GM12878 (cell line): ENCODE results near the gene EEF1AKMT3. TPM values are rescaled to one million over a fixed set of nuclear protein-coding genes. Genes with fewer than 3 reads are reported as not detected.
A peak's percentile ranks its signal among the peaks of the same experiment; 100 is the strongest.

Experiments used
- ATAC-seq: fragments of 200-7000 bp; cut with Tn5 transposase; 3 replicates; pipeline ENCODE4 v1.9.1; 2020; ENCODE audit warnings: mild to moderate bottlenecking, moderate library complexity
- BruUV-seq: library from RNA; stranded (reverse); fragments of 400-500 nt; replicated peaks from 2 replicates; lab custom pipeline; 2021; lab: Mats Ljungman, UMichigan
- CTCF ChIA-PET: fragments of 300-600 bp; sonication (Branson Sonifier 250); formaldehyde crosslinking; extraction: SDS; loops from one replicate; lab custom pipeline; 2021; ENCODE audit warnings: inconsistent platforms; lab: Yijun Ruan, JAX
- POLR2A ChIA-PET: fragments of 350-600 bp; formaldehyde crosslinking; extraction: SDS; loops from one replicate; lab custom pipeline; 2021; ENCODE audit warnings: inconsistent platforms; lab: Charles Lee
- RAD21 ChIA-PET: fragments of 300-600 bp; sonication (Branson Sonifier 250); formaldehyde crosslinking; loops from one replicate; lab custom pipeline; 2023; ENCODE audit warnings: antibody characterized with exemption; ENCODE audit not compliant: unreplicated experiment; lab: Charles Lee
- SMC1A ChIA-PET: fragments of 300-600 bp; sonication (Branson Sonifier 250); formaldehyde crosslinking; loops from one replicate; lab custom pipeline; 2023; ENCODE audit not compliant: unreplicated experiment, uncharacterized antibody; lab: Charles Lee
- DNase-seq: peaks from one replicate; pipeline ENCODE4 v3.0.0-alpha.2; 2011; ENCODE audit warnings: low read depth, low spot score
- FAIRE-seq: peaks from 3 replicates; lab custom pipeline; 2011; peaks lifted over from hg19 to GRCh38; lab: Jason Lieb, UNC
- H2AFZ ChIP-seq: 2 replicates; pipeline ENCODE4 v1.6.0; 2011; ENCODE audit warnings: low read depth, low read length, control low read depth; ENCODE audit not compliant: control insufficient read depth
- H3K27ac ChIP-seq: 2 replicates; pipeline ENCODE4 v1.5.1; 2011; ENCODE audit warnings: control low read depth; ENCODE audit not compliant: control insufficient read depth, insufficient read depth
- H3K27me3 ChIP-seq, 2 experiments: replicated peaks in 1 of 2; 2 replicates each; pipeline versions ENCODE4 v1.6.0 to v1.6.1; 2011; ENCODE audit warnings: low read length in 1 of 2; ENCODE audit not compliant: control insufficient read depth in 2 of 2, insufficient read depth in 2 of 2
- H3K36me3 ChIP-seq, 2 experiments: 2 replicates each; pipeline ENCODE4 v1.5.1; 2011; ENCODE audit warnings: low read length in 1 of 2; ENCODE audit not compliant: control insufficient read depth in 2 of 2, insufficient read depth in 2 of 2
- H3K4me1 ChIP-seq: 2 replicates; pipeline ENCODE4 v1.6.1; 2011; ENCODE audit warnings: mild to moderate bottlenecking, low read length, moderate library complexity, mixed read lengths; ENCODE audit not compliant: control insufficient read depth, insufficient read depth
- H3K4me2 ChIP-seq: 2 replicates; pipeline ENCODE4 v1.6.0; 2011; ENCODE audit warnings: control low read depth; ENCODE audit not compliant: control insufficient read depth, insufficient read depth
- H3K4me3 ChIP-seq: fragments of 200-600 bp; sonication (generic); 2 replicates; pipeline ENCODE4 v1.5.1; 2016
- H3K79me2 ChIP-seq: 2 replicates; pipeline ENCODE4 v1.6.0; 2011; ENCODE audit warnings: low read length; ENCODE audit not compliant: control insufficient read depth, insufficient read depth
- H3K9ac ChIP-seq: 2 replicates; pipeline ENCODE4 v1.8.0; 2011; ENCODE audit warnings: low read length, control low read depth, mixed read lengths; ENCODE audit not compliant: control insufficient read depth, insufficient read depth
- H3K9me3 ChIP-seq: replicated peaks from 3 replicates; pipeline ENCODE4 v1.5.1; 2011; ENCODE audit warnings: mild to moderate bottlenecking, low read length; ENCODE audit not compliant: control insufficient read depth, insufficient read depth
- H4K20me1 ChIP-seq: 2 replicates; pipeline ENCODE4 v1.6.0; 2011; ENCODE audit not compliant: control insufficient read depth, insufficient read depth
- BCL3 ChIP-seq: IDR thresholded peaks from 2 replicates; pipeline ENCODE4 v1.6.1; 2011; ENCODE audit warnings: borderline replicate concordance, low read depth, mild to moderate bottlenecking, moderate library complexity, low read length; ENCODE audit not compliant: insufficient read depth, poor library complexity, severe bottlenecking
- BHLHE40 ChIP-seq, 2 experiments: fragments of 450-650 bp in 1 of 2; IDR thresholded peaks; 2 replicates each; pipeline ENCODE4 v1.6.1; 2011 to 2017; ENCODE audit warnings: low read depth in 2 of 2, borderline replicate concordance in 1 of 2, improper control_type of control experiment in 1 of 2, low read length in 1 of 2, mild to moderate bottlenecking in 1 of 2
- CHD1 ChIP-seq: IDR thresholded peaks from 2 replicates; pipeline ENCODE4 v1.6.1; 2012; ENCODE audit warnings: low read depth, low read length, improper control_type of control experiment
- CHD2 ChIP-seq: IDR thresholded peaks from 2 replicates; pipeline ENCODE4 v1.6.1; 2011; ENCODE audit warnings: low read depth, low read length, improper control_type of control experiment, borderline replicate concordance
- HDGF ChIP-seq: fragments of 450-650 bp; IDR thresholded peaks from 2 replicates; pipeline ENCODE4 v1.6.1; 2016; ENCODE audit warnings: antibody characterized with exemption
- IKZF1 ChIP-seq: fragments of 450-650 bp; conservative IDR thresholded peaks from 2 replicates; pipeline ENCODE4 v1.6.1; 2017; ENCODE audit warnings: antibody characterized with exemption, mild to moderate bottlenecking
- KDM1A ChIP-seq: fragments of 200-600 bp; sonication (generic); IDR thresholded peaks from 2 replicates; pipeline ENCODE4 v1.6.1; 2016; ENCODE audit warnings: borderline replicate concordance
- MTA3 ChIP-seq: IDR thresholded peaks from 2 replicates; pipeline ENCODE4 v1.6.1; 2012; ENCODE audit warnings: low read length, inconsistent platforms, borderline replicate concordance
- POLR2A ChIP-seq: IDR thresholded peaks from 2 replicates; pipeline ENCODE4 v1.6.1; 2011; ENCODE audit warnings: low read depth, mild to moderate bottlenecking, low read length
- RFX5 ChIP-seq: IDR thresholded peaks from 2 replicates; pipeline ENCODE4 v1.6.1; 2011; ENCODE audit warnings: low read depth, low read length, improper control_type of control experiment
- SP1 ChIP-seq: IDR thresholded peaks from one replicate; pipeline ENCODE4 v1.6.1; 2011; ENCODE audit warnings: low read depth, low read length
- TCF3 ChIP-seq: IDR thresholded peaks from 2 replicates; pipeline ENCODE4 v1.6.1; 2012; ENCODE audit warnings: low read depth, mild to moderate bottlenecking, low read length, borderline replicate concordance; ENCODE audit not compliant: insufficient read depth
- ZBTB4 ChIP-seq: fragments of 450-650 bp; formaldehyde crosslinking; IDR thresholded peaks from 2 replicates; pipeline ENCODE4 v1.4.0; 2022; ENCODE audit warnings: mild to moderate bottlenecking, moderate library complexity
- WGBS: methylation state at CpG from one replicate; pipeline ENCODE4 v1.1.6; 2016; ENCODE audit warnings: low lambda C conversion rate; ENCODE audit not compliant: insufficient replicate concordance, insufficient coverage; ENCODE audit errors: missing lambda C conversion rate; 5-methylcytosine and 5-hydroxymethylcytosine counted together
- in situ Hi-C: fragments of 300-500 bp; cut with MboI; formaldehyde crosslinking; loops from 9 replicates; pipeline ENCODE4 v1.14.3; 2018; ENCODE audit warnings: mixed read lengths
- intact Hi-C: fragments of 100-400 bp; cut with micrococcal nuclease; formaldehyde crosslinking; loops from one replicate; pipeline ENCODE4 v1.14.2; 2022; ENCODE audit not compliant: unreplicated experiment
- polyA plus RNA-seq, 11 experiments: library from polyadenylated mRNA; depleted of rRNA in 4 of 11; unstranded in 6 of 11; stranded (reverse) in 5 of 11; fragments of >200 nt; fragmentation: Nextera tagmentation in 4 of 11; fragmentation: Illumina TruSeq in 1 of 11; extraction: Ambion mirVana in 4 of 11; extraction: Trizol in 1 of 11; gene quantifications; 1 replicate in 1 of 11; 2 replicates in 10 of 11; pipeline versions ENCODE4 v1.2.1 to v1.2.3, GENCODE V29; 2011 to 2016; ENCODE audit warnings: inconsistent platforms in 2 of 11, missing spikeins in 2 of 11, low read depth in 1 of 11
- total RNA-seq, 4 experiments: library from RNA; depleted of rRNA in 3 of 4; stranded (reverse); fragments of >200 nt in 3 of 4; fragmentation: Illumina TruSeq in 1 of 4; extraction: Trizol in 1 of 4; gene quantifications; 2 replicates each; pipeline versions ENCODE4 v1.2.1 to v1.2.3, GENCODE V29; 2013 to 2021
- TF ChIP-seq, protein P1 (sequence below): IDR thresholded peaks from 2 replicates; pipeline ENCODE4 v1.6.1; 2012; ENCODE audit warnings: low read length, inconsistent platforms

Gene EEF1AKMT3
- total and polyA plus RNA-seq, 10 of the 15 experiments (the other 5 are each of a cell fraction or from before 2014, with no cell fraction given) = 1.2 to 8.2 (median 3.5) TPM

GRCh38 chr12:57744777-57745484 is 27.5 kb upstream of the EEF1AKMT3 start, which contains the start of gene TSPAN31 (continued):
- TF ChIP-seq IKZF1 = peak; percentile 81
- TF ChIP-seq CHD2 = peak; percentile 88
- TF ChIP-seq ZBTB4 (CRISPR knock-in tag) = no peak
- peak; percentile 95 for TF ChIP-seq SP1
- no peak for TF ChIP-seq KDM1A
- no peak for TF ChIP-seq CHD1
- TF ChIP-seq TCF3 = no peak

GRCh38 chr12:57745485-57745881 is 26.9 kb upstream of the EEF1AKMT3 start:
- Histone ChIP-seq H3K9ac (peak overlapping the region; percentile 93), H3K36me3 (peaks cover 5 to 6% of the 10 kb centered on the region in 2 experiments), H3K27ac (peak overlapping the region; percentile 94), H3K4me1 (peaks cover 20% of the 10 kb centered on the region), H3K4me3 (peak overlapping the region; percentile 91), H4K20me1 (no peaks in the 10 kb centered on the region), H3K27me3 (no peaks in the 10 kb centered on the region), H2AFZ (no peak overlapping the region), H3K79me2 (peaks cover 34% of the 10 kb centered on the region), H3K9me3 (no peaks in the 10 kb centered on the region), H3K4me2 (peak overlapping the region; percentile 84)
- in situ Hi-C loops = no loop called here
- no peak for DNase-seq
- FAIRE-seq = no peak
- RAD21 ChIA-PET = interaction anchor here (0.7 to 1.5 kb wide), 4 partner anchors 11 to 287 kb away, joined by 3 to 6 read pairs (median 6); partner anchors contain the start of gene CTDSP2
- no peak for ATAC-seq
- CTCF ChIA-PET = interaction anchor here (0.8 to 2.9 kb wide), 6 partner anchors 11 to 290 kb away, joined by 3 to 28 read pairs (median 4); partner anchors contain the start of genes GLI1 and INHBE
- no TSS peak for BruUV-seq
- POLR2A ChIA-PET = interaction anchor here (0.5 to 3.0 kb wide), 5 partner anchors 8 to 225 kb away, joined by 3 to 19 read pairs (median 5); partner anchors contain the start of gene MARCHF9
- WGBS = 70% methylated on average over 8 of the region's 8 CpGs
- intact Hi-C loops = no loop called here
- SMC1A ChIA-PET = interaction anchor here (0.8 to 2.4 kb wide), 4 partner anchors 11 to 287 kb away, joined by 3 to 14 read pairs (median 4); no protein-coding TSS in a partner anchor
- TF ChIP-seq HDGF (no peak), IKZF1 (peak; percentile 73; the same call in 1 of the 2 replicates), BHLHE40 (IDR thresholded peaks at IDR 0.05; ENCODE audit: borderline replicate concordance in 1 of 2, low read depth in 2 of 2, low read length in 1 of 2) (no peak), RFX5 (no peak), MTA3 (peak; percentile 84; the same call in 1 of the 2 replicates), POLR2A (peak; percentile 41; the same call in 1 of the 2 replicates), BCL3 (peak; percentile 21)
- TF ChIP-seq, protein P1, sequence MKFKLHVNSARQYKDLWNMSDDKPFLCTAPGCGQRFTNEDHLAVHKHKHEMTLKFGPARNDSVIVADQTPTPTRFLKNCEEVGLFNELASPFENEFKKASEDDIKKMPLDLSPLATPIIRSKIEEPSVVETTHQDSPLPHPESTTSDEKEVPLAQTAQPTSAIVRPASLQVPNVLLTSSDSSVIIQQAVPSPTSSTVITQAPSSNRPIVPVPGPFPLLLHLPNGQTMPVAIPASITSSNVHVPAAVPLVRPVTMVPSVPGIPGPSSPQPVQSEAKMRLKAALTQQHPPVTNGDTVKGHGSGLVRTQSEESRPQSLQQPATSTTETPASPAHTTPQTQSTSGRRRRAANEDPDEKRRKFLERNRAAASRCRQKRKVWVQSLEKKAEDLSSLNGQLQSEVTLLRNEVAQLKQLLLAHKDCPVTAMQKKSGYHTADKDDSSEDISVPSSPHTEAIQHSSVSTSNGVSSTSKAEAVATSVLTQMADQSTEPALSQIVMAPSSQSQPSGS = peak; percentile 19
